ENCODE measurements around the gene ZNF202. TPM values are rescaled to one million over a fixed set of nuclear protein-coding genes. Genes with fewer than 3 reads are reported as not detected.

ZNF202 gene
- total and polyA plus RNA-seq, 2 donors (not counting 1 experiment from before 2014, with no cell fraction given) = 4.5 to 9.7 TPM

- Histone ChIP-seq H3K9ac (ENCODE audit: insufficient read depth, low read length) (no peak overlapping the region), H2AFZ (ENCODE audit: low read length) (no peak overlapping the region), H3K9me3 (ENCODE audit: control insufficient read depth, insufficient read depth, low read depth, low read length) (no peaks in the 10 kb centered on the region), H3K4me2 (ENCODE audit: extremely low read depth, insufficient read depth, low read length) (no peak overlapping the region), H3K27ac (ENCODE audit: insufficient read depth, low read length) (no peak overlapping the region), H3K36me3 (ENCODE audit: control insufficient read depth, insufficient read depth, low read length) (no peaks in the 10 kb centered on the region), H3K79me2 (ENCODE audit: control insufficient read depth, insufficient read depth, low read length) (no peaks in the 10 kb centered on the region), H3K4me3 (replicated peaks in 1 of 4; ENCODE audit: control extremely low read depth in 1 of 4, insufficient read depth in 1 of 4, low read depth in 3 of 4, low read length in 4 of 4) (no peak overlapping the region), H3K4me1 (ENCODE audit: control insufficient read depth, extremely low read depth, insufficient read depth, low read length) (no peaks in the 10 kb centered on the region), H3K27me3 (ENCODE audit: control insufficient read depth, insufficient read depth, low read length) (peaks cover 3% of the 10 kb centered on the region), H4K20me1 (ENCODE audit: control insufficient read depth, extremely low read depth, insufficient read depth, low read length) (no peaks in the 10 kb centered on the region)
- no peak for DNase-seq (ENCODE audit: low read depth in 2 of 2)
- TF ChIP-seq, protein P1, sequence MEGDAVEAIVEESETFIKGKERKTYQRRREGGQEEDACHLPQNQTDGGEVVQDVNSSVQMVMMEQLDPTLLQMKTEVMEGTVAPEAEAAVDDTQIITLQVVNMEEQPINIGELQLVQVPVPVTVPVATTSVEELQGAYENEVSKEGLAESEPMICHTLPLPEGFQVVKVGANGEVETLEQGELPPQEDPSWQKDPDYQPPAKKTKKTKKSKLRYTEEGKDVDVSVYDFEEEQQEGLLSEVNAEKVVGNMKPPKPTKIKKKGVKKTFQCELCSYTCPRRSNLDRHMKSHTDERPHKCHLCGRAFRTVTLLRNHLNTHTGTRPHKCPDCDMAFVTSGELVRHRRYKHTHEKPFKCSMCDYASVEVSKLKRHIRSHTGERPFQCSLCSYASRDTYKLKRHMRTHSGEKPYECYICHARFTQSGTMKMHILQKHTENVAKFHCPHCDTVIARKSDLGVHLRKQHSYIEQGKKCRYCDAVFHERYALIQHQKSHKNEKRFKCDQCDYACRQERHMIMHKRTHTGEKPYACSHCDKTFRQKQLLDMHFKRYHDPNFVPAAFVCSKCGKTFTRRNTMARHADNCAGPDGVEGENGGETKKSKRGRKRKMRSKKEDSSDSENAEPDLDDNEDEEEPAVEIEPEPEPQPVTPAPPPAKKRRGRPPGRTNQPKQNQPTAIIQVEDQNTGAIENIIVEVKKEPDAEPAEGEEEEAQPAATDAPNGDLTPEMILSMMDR (conservative IDR thresholded peaks at IDR 0.05 in 1 of 2, IDR thresholded peaks at IDR 0.05 in 1 of 2; ENCODE audit: low read depth in 1 of 2, low read length in 2 of 2) = no peak
- TF ChIP-seq EZH2 (IDR thresholded peaks at IDR 0.05; ENCODE audit: low read length, missing control alignments) = no peak
Observed at GRCh38 chr11:123757976-123758375, 16.5 kb upstream of the ZNF202 start.

DNA sequence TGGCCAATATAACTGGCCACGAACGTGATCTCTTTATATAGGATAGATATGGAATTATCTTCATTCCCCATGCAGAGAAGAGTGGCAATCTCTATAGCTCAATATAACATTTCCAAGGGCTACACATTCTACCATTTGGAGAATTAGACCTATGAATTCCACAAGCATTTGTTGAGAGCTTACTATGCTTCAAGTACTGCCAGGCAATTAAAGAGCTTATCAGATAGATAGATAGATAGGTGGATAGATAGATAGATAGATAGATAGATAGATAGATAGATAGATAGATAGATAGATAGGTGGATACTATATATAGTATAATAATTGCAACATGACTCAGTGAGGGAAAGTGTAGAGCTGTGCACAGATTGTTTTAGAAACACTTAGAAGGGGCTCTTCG, 14.4 kb upstream of the ZNF202 start:
- no peak for DNase-seq (ENCODE audit: low read depth in 2 of 2)
- Histone ChIP-seq H3K27ac (ENCODE audit: insufficient read depth, low read length) (no peak overlapping the region), H3K9ac (ENCODE audit: insufficient read depth, low read length) (no peak overlapping the region), H3K27me3 (ENCODE audit: control insufficient read depth, insufficient read depth, low read length) (peaks cover 3% of the 10 kb centered on the region), H3K4me3 (replicated peaks in 1 of 4; ENCODE audit: control extremely low read depth in 1 of 4, insufficient read depth in 1 of 4, low read depth in 3 of 4, low read length in 4 of 4) (no peak overlapping the region), H3K79me2 (ENCODE audit: control insufficient read depth, insufficient read depth, low read length) (no peaks in the 10 kb centered on the region), H3K36me3 (ENCODE audit: control insufficient read depth, insufficient read depth, low read length) (no peaks in the 10 kb centered on the region), H4K20me1 (ENCODE audit: control insufficient read depth, extremely low read depth, insufficient read depth, low read length) (no peaks in the 10 kb centered on the region), H3K9me3 (ENCODE audit: control insufficient read depth, insufficient read depth, low read depth, low read length) (no peaks in the 10 kb centered on the region), H3K4me2 (ENCODE audit: extremely low read depth, insufficient read depth, low read length) (no peak overlapping the region), H2AFZ (ENCODE audit: low read length) (no peak overlapping the region), H3K4me1 (ENCODE audit: control insufficient read depth, extremely low read depth, insufficient read depth, low read length) (no peaks in the 10 kb centered on the region)
- TF ChIP-seq EZH2 (IDR thresholded peaks at IDR 0.05; ENCODE audit: low read length, missing control alignments) = no peak
- TF ChIP-seq, protein P1 (conservative IDR thresholded peaks at IDR 0.05 in 1 of 2, IDR thresholded peaks at IDR 0.05 in 1 of 2; ENCODE audit: low read depth in 1 of 2, low read length in 2 of 2) = no peak

DNA sequence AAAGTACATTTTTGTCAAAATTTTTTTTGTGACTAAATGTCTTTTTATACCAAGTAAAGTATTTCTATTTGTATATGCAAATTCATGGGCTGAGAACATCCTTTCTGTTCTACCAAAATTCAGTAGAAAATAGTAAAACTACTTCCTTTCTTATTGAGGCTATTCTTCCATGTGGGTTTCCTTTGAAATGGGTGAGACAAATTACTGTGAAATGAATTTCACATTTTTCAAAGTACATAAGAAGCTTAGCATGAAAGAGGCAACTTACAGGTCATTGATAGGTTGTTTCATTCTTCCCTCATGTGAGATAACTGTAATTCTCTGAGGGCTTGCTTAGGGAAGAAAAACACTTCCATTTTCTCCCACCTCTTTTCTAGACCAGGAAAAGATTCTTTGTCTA, 13.9 kb upstream of the ZNF202 start:
- Histone ChIP-seq H3K27ac (ENCODE audit: insufficient read depth, low read length) (no peak overlapping the region), H3K36me3 (ENCODE audit: control insufficient read depth, insufficient read depth, low read length) (no peaks in the 10 kb centered on the region), H3K9ac (ENCODE audit: insufficient read depth, low read length) (no peak overlapping the region), H3K27me3 (ENCODE audit: control insufficient read depth, insufficient read depth, low read length) (peaks cover 3% of the 10 kb centered on the region), H3K9me3 (ENCODE audit: control insufficient read depth, insufficient read depth, low read depth, low read length) (no peaks in the 10 kb centered on the region), H3K79me2 (ENCODE audit: control insufficient read depth, insufficient read depth, low read length) (no peaks in the 10 kb centered on the region), H2AFZ (ENCODE audit: low read length) (no peak overlapping the region), H4K20me1 (ENCODE audit: control insufficient read depth, extremely low read depth, insufficient read depth, low read length) (no peaks in the 10 kb centered on the region), H3K4me2 (ENCODE audit: extremely low read depth, insufficient read depth, low read length) (no peak overlapping the region), H3K4me3 (replicated peaks in 1 of 4; ENCODE audit: control extremely low read depth in 1 of 4, insufficient read depth in 1 of 4, low read depth in 3 of 4, low read length in 4 of 4) (no peak overlapping the region), H3K4me1 (ENCODE audit: control insufficient read depth, extremely low read depth, insufficient read depth, low read length) (no peaks in the 10 kb centered on the region)
- TF ChIP-seq EZH2 (IDR thresholded peaks at IDR 0.05; ENCODE audit: low read length, missing control alignments) = no peak
- TF ChIP-seq, protein P1 (conservative IDR thresholded peaks at IDR 0.05 in 1 of 2, IDR thresholded peaks at IDR 0.05 in 1 of 2; ENCODE audit: low read depth in 1 of 2, low read length in 2 of 2) = no peak
- no peak for DNase-seq (ENCODE audit: low read depth in 2 of 2)
